Endothelial cell of umbilical vein (primary cell): ENCODE results near the gene SLC16A11. TPM values are rescaled to one million over a fixed set of nuclear protein-coding genes. Genes with fewer than 3 reads are reported as not detected.

Experiments
- BruUV-seq: library from RNA; stranded (reverse); fragments of 400-500 nt; replicated peaks from 2 replicates; lab custom pipeline; 2021; lab: Mats Ljungman, UMichigan
- CTCF ChIA-PET: fragments of 300-600, 350-600 bp; sonication (Branson Sonifier 250); formaldehyde crosslinking; loops from one replicate; lab custom pipeline; 2021; ENCODE audit warnings: antibody characterized with exemption, inconsistent platforms; lab: Charles Lee
- POLR2A ChIA-PET: fragments of 300-600, 350-600 bp; sonication (Branson Sonifier 250); formaldehyde crosslinking; loops from one replicate; lab custom pipeline; 2021; ENCODE audit warnings: antibody characterized with exemption, inconsistent platforms; lab: Charles Lee
- DNase-seq: peaks from one replicate; pipeline ENCODE4 v3.0.0-alpha.2; 2011; ENCODE audit warnings: low read depth, low spot score
- FAIRE-seq: peaks from 2 replicates; lab custom pipeline; 2011; peaks lifted over from hg19 to GRCh38; lab: Jason Lieb, UNC
- H2AFZ ChIP-seq: 2 replicates; pipeline ENCODE4 v1.6.0; 2012; ENCODE audit warnings: low read depth, low read length, control low read depth, inconsistent platforms
- H3K27ac ChIP-seq: 2 replicates; pipeline ENCODE4 v1.5.1; 2011; ENCODE audit warnings: low read depth, mild to moderate bottlenecking, control low read depth, low read length, moderate library complexity; ENCODE audit not compliant: insufficient read depth
- H3K27me3 ChIP-seq, 2 experiments: 2 replicates each; pipeline versions ENCODE4 v1.6.0 to v1.6.1; 2011; ENCODE audit warnings: low read length in 2 of 2, mixed read lengths in 1 of 2; ENCODE audit not compliant: control insufficient read depth in 2 of 2, insufficient read depth in 2 of 2
- H3K36me3 ChIP-seq, 2 experiments: 2 replicates in 1 of 2; 3 replicates in 1 of 2; pipeline ENCODE4 v1.5.1; 2011; ENCODE audit warnings: low read length in 2 of 2, mild to moderate bottlenecking in 1 of 2, moderate library complexity in 1 of 2; ENCODE audit not compliant: control insufficient read depth in 2 of 2, insufficient read depth in 2 of 2; ENCODE audit errors: extremely low read depth in 1 of 2
- H3K4me1 ChIP-seq: 3 replicates; pipeline ENCODE4 v1.5.1; 2011; ENCODE audit warnings: mild to moderate bottlenecking, low read length; ENCODE audit not compliant: control insufficient read depth, insufficient read depth; ENCODE audit errors: extremely low read depth
- H3K4me2 ChIP-seq: 2 replicates; pipeline ENCODE4 v1.6.1; 2011; ENCODE audit warnings: low read length, control low read depth, mixed read lengths; ENCODE audit not compliant: insufficient read depth
- H3K4me3 ChIP-seq, 3 experiments: fragments of 200-600 bp in 1 of 3; sonication (generic), shearing (Covaris generic) in 1 of 3; replicated peaks in 1 of 3; 2 replicates each; pipeline ENCODE4 v1.5.1; 2011 to 2016; ENCODE audit warnings: control low read depth in 3 of 3, low read length in 3 of 3, mild to moderate bottlenecking in 2 of 3, inconsistent platforms in 1 of 3, low read depth in 1 of 3, moderate library complexity in 1 of 3; ENCODE audit not compliant: insufficient read depth in 1 of 3
- H3K79me2 ChIP-seq: 2 replicates; pipeline ENCODE4 v1.6.0; 2012; ENCODE audit warnings: low read length, inconsistent platforms; ENCODE audit not compliant: control insufficient read depth, insufficient read depth
- H3K9ac ChIP-seq: replicated peaks from 2 replicates; pipeline ENCODE3; 2011; ENCODE audit warnings: low read length, control low read depth; ENCODE audit not compliant: insufficient read depth; ENCODE audit errors: extremely low read depth
- H3K9me1 ChIP-seq: replicated peaks from 3 replicates; pipeline ENCODE4 v1.6.0; 2011; ENCODE audit warnings: mild to moderate bottlenecking, low read length; ENCODE audit not compliant: control insufficient read depth, insufficient read depth; ENCODE audit errors: extremely low read depth
- H3K9me3 ChIP-seq: replicated peaks from 2 replicates; pipeline ENCODE4 v1.5.1; 2012; ENCODE audit warnings: low read length, inconsistent platforms; ENCODE audit not compliant: control insufficient read depth, insufficient read depth
- H4K20me1 ChIP-seq: replicated peaks from 2 replicates; pipeline ENCODE3; 2011; ENCODE audit warnings: mild to moderate bottlenecking, low read length; ENCODE audit not compliant: control insufficient read depth, insufficient read depth; ENCODE audit errors: extremely low read depth
- EZH2 ChIP-seq: IDR thresholded peaks from 2 replicates; pipeline ENCODE4 v1.6.1; 2012; ENCODE audit warnings: borderline replicate concordance, low read depth, mild to moderate bottlenecking, moderate library complexity, low read length, inconsistent platforms; ENCODE audit not compliant: severe bottlenecking
- FOS ChIP-seq: IDR thresholded peaks from 2 replicates; pipeline ENCODE4 v1.6.1; 2011; ENCODE audit warnings: mild to moderate bottlenecking, low read length, moderate library complexity, borderline replicate concordance; ENCODE audit not compliant: insufficient read depth
- GATA2 ChIP-seq: IDR thresholded peaks from 2 replicates; pipeline ENCODE4 v1.7.0; 2011; ENCODE audit warnings: low read depth, mild to moderate bottlenecking, moderate library complexity, mixed read lengths, low read length; ENCODE audit not compliant: insufficient read length, insufficient read depth
- JUN ChIP-seq: IDR thresholded peaks from 2 replicates; pipeline ENCODE4 v1.6.1; 2011; ENCODE audit warnings: borderline replicate concordance, low read depth; ENCODE audit not compliant: insufficient read length, insufficient read depth
- MYC ChIP-seq: IDR thresholded peaks from one replicate; pipeline ENCODE4 v1.6.1; 2011; ENCODE audit warnings: mild to moderate bottlenecking, low read depth, low read length
- POLR2A ChIP-seq: IDR thresholded peaks from 2 replicates; pipeline ENCODE4 v1.6.1; 2012; ENCODE audit warnings: low read depth, mild to moderate bottlenecking, control low read depth, low read length
- POLR2AphosphoS5 ChIP-seq: IDR thresholded peaks from 2 replicates; pipeline ENCODE4 v1.6.1; 2012; ENCODE audit warnings: low read depth, mild to moderate bottlenecking, control low read depth, low read length, moderate library complexity; ENCODE audit not compliant: insufficient read depth
- dilution Hi-C: fragments of 300-500 bp; cut with MboI; formaldehyde crosslinking; loops from one replicate; pipeline ENCODE4 v1.15.0; 2019; ENCODE audit warnings: low sequenced_read_pairs; ENCODE audit not compliant: extremely low pct_ligation_motif_present
- intact Hi-C: fragments of 100-400 bp; cut with micrococcal nuclease; formaldehyde crosslinking; loops from one replicate; pipeline ENCODE4 v1.10.0; 2022
- polyA plus RNA-seq, 4 experiments: library from polyadenylated mRNA; depleted of rRNA in 3 of 4; stranded (reverse) in 3 of 4; unstranded in 1 of 4; fragments of >200 nt; gene quantifications; 2 replicates each; pipeline versions ENCODE4 v1.2.1 to v1.2.3, GENCODE V29; 2011 to 2012; ENCODE audit warnings: missing spikeins in 1 of 4
- total RNA-seq: library from RNA; stranded (reverse); gene quantifications from 2 replicates; pipeline ENCODE4 v1.2.3, GENCODE V29; 2021
- TF ChIP-seq, protein P1 (sequence below), 2 donors: IDR thresholded peaks; 1 replicate in 1 of 2; 2 replicates in 1 of 2; pipeline ENCODE4 v1.5.1; 2011; ENCODE audit warnings: low read length in 2 of 2, mild to moderate bottlenecking in 2 of 2, moderate library complexity in 2 of 2, control low read depth in 1 of 2, inconsistent platforms in 1 of 2, low read depth in 1 of 2; ENCODE audit not compliant: insufficient read depth in 1 of 2; ENCODE audit errors: extremely low read depth in 1 of 2
- TF ChIP-seq, protein P2 (sequence below): IDR thresholded peaks from 2 replicates; pipeline ENCODE4 v1.6.1; 2011; ENCODE audit not compliant: insufficient read depth, insufficient read length

Gene SLC16A11
- total and polyA plus RNA-seq, 2 donors (not counting 3 experiments of a cell fraction or from before 2014, with no cell fraction given) = 0.95 to 1.4 TPM

DNA sequence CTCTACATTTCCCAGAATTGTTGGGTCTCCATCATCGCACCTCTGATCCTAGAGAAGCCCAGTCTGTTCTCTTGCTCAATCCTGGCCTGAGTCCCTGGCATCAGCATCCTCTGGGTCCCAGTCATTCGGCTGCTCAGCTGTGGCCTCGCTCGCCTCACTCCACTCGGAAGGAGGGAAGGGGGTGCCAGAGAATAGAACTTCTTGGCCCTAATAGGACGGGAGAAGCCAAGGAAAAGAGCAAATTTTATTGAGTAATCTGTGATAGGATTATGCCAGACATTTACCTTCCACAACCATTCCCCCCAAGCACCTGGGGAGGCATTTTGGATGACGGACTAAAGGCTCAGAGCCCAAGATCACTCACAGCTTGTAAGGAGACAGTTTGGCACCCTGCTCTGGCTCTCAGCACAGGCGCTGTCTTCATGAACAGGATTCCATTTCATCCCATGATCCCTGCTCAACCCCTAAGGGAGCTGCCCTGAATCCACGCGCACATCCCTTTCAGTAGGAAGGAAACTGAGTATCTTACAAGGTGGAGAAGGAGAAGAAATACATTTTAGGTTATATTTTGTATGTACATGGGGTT lies 36.7 kb upstream of the SLC16A11 start:
- POLR2A ChIA-PET = no interaction called here
- FAIRE-seq (no peak), DNase-seq (no peak)
- H3K36me3 ChIP-seq = no peaks in the 10 kb centered on the region
- no peaks in the 10 kb centered on the region for H3K79me2 ChIP-seq
- H3K4me2 ChIP-seq = no peak overlapping the region
- intact Hi-C loops = no loop called here
- dilution Hi-C loops = no loop called here
- BruUV-seq = no TSS peak
- H3K9me1 ChIP-seq = no peaks in the 10 kb centered on the region
- no peak overlapping the region for H3K9ac ChIP-seq
- CTCF ChIA-PET = interaction anchor here (0.7 to 2.1 kb wide), 5 partner anchors 21 to 160 kb away, joined by 3 to 9 read pairs (median 5); no protein-coding TSS in a partner anchor
- no peaks in the 10 kb centered on the region for H3K27me3 ChIP-seq
- H4K20me1 ChIP-seq = no peaks in the 10 kb centered on the region
- no peaks in the 10 kb centered on the region for H3K9me3 ChIP-seq
- H2AFZ ChIP-seq = no peak overlapping the region
- no peak overlapping the region for H3K27ac ChIP-seq
- peaks cover 5% of the 10 kb centered on the region for H3K4me1 ChIP-seq
- no peak overlapping the region for H3K4me3 ChIP-seq
- no peak for TF ChIP-seq GATA2

DNA sequence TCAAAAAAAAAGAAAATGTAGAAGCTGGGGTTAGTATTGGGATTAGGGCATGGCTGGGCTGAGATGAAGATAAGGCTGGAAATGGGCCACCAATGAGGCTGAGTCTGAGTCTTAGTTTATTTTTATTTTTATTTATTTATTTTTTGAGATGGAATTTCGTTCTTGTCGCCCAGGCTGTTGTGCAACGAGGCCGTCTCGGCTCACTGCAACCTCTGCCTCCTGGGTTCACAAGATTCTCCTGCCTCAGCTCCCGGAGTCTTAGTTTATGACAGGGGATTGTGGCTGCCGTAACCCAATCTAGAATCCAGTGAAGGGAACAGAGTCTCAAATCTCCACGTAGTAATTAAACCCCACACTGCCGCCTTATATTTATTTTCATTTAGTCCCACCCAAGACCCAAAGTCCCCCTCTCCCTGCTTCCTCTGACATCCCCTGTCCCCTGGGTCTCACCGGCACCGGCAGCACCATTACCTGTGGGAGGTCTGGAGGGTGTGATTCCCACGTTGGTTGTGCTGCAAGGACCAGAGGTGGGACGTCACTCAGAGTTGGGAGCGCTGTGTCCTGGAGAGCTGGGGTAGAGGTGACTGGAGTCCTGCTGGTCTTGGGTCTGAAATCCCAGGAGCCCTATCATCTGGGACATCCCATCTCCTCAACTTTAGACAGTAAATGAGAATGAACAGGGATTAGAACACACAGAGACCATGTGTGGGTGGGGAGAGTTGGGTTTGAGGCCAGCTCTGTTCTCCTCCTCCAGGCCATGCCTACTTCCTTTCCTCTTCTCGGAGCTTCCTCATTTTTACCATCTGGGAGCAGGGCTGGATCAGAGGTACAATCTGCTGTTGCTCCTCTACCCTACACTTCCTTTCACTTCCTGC lies 35.9 kb upstream of the SLC16A11 start, which contains the start of gene CLEC10A:
Gene CLEC10A (minus strand): TSS at position 671 of the 875 bp plus-strand sequence. CDS start 1,439 bp downstream, outside the sequence.
- ChIA-PET POLR2A (no interaction called here), CTCF (interaction anchor here (1.1 to 2.1 kb wide), 2 partner anchors 22 to 135 kb away, joined by 3 to 8 read pairs; no protein-coding TSS in a partner anchor)
- H3K9ac ChIP-seq = no peak within 1 kb of the TSS
- H4K20me1 ChIP-seq = no peaks in the 10 kb centered on the region
- intact Hi-C loops (no loop called here), dilution Hi-C loops (no loop called here)
- no peaks in the 10 kb centered on the region for H3K9me3 ChIP-seq
- TF ChIP-seq EZH2 (no peak), FOS (no peak), JUN (no peak), MYC (no peak), GATA2 (no peak), POLR2A (no peak), POLR2AphosphoS5 (no peak)
- TF ChIP-seq, protein P1, sequence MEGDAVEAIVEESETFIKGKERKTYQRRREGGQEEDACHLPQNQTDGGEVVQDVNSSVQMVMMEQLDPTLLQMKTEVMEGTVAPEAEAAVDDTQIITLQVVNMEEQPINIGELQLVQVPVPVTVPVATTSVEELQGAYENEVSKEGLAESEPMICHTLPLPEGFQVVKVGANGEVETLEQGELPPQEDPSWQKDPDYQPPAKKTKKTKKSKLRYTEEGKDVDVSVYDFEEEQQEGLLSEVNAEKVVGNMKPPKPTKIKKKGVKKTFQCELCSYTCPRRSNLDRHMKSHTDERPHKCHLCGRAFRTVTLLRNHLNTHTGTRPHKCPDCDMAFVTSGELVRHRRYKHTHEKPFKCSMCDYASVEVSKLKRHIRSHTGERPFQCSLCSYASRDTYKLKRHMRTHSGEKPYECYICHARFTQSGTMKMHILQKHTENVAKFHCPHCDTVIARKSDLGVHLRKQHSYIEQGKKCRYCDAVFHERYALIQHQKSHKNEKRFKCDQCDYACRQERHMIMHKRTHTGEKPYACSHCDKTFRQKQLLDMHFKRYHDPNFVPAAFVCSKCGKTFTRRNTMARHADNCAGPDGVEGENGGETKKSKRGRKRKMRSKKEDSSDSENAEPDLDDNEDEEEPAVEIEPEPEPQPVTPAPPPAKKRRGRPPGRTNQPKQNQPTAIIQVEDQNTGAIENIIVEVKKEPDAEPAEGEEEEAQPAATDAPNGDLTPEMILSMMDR (IDR thresholded peaks at IDR 0.05; ENCODE audit: extremely low read depth in 1 of 2, insufficient read depth in 1 of 2, low read depth in 1 of 2, low read length in 2 of 2) = no peak
- TF ChIP-seq, protein P2, sequence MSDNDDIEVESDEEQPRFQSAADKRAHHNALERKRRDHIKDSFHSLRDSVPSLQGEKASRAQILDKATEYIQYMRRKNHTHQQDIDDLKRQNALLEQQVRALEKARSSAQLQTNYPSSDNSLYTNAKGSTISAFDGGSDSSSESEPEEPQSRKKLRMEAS = no peak
- H3K9me1 ChIP-seq = no peaks in the 10 kb centered on the region
- BruUV-seq = no TSS peak
- FAIRE-seq (no peak), DNase-seq (no peak)
- H3K4me1 ChIP-seq = peaks cover 5% of the 10 kb centered on the region
- H3K27ac ChIP-seq = no peak within 1 kb of the TSS
- H2AFZ ChIP-seq = no peak within 1 kb of the TSS
- no peaks in the 10 kb centered on the region for H3K79me2 ChIP-seq
- H3K36me3 ChIP-seq = no peaks in the 10 kb centered on the region
- H3K4me3 ChIP-seq = no peak within 1 kb of the TSS
- no peak within 1 kb of the TSS for H3K4me2 ChIP-seq
- no peaks in the 10 kb centered on the region for H3K27me3 ChIP-seq
